HG03196 (cell line): ENCODE data around the gene CAPN15.
"Not testable (repeated sequence)": the region's sequence is repeated elsewhere in the genome, so short reads cannot be mapped to it uniquely, and the experiment has no call there.

ENCODE experiments used
- ATAC-seq: cut with Tn5 transposase; IDR thresholded peaks from one replicate; pipeline ENCODE4 v1.9.1; 2021; ENCODE audit not compliant: unreplicated experiment

Gene CAPN15

DNA sequence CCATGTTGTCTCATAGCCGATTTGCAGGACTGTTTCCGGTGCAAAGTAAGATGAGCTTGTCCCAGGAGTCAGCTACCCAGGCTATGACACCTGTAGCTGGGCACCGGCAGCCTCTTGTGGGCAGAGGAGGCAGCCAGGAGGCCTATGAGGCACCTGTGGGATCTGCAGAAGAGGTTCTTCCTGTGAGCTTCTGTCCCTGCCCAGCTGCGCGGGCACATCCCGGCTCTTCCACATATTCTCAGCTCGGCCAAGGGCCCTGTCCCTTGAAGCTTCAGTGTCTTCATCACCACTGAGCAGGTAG lies 21.3 kb upstream of the CAPN15 start:
- no peak for ATAC-seq

DNA sequence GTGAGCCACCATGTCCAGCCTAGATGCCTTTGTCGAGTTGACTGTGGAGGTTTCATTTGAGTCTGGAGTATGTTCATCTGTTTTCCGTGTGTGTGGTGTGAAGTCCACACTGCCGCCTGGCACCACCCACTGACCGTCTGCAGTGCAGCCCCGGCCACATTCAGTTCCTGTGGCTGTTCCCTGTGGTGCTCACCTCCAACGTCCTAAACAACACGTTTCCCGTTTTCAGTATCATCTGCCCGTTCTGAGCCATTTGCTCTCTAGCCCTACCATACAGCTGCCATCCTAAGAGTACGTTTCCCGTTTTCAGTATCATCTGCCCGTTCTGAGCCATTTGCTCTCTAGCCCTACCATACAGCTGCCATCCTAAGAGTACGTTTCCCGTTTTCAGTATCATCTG lies 20.0 kb upstream of the CAPN15 start:
- ATAC-seq = not testable (repeated sequence)

GRCh38 chr16:507996-508395 lies 19.5 kb upstream of the CAPN15 start:
- ATAC-seq = no peak

DNA sequence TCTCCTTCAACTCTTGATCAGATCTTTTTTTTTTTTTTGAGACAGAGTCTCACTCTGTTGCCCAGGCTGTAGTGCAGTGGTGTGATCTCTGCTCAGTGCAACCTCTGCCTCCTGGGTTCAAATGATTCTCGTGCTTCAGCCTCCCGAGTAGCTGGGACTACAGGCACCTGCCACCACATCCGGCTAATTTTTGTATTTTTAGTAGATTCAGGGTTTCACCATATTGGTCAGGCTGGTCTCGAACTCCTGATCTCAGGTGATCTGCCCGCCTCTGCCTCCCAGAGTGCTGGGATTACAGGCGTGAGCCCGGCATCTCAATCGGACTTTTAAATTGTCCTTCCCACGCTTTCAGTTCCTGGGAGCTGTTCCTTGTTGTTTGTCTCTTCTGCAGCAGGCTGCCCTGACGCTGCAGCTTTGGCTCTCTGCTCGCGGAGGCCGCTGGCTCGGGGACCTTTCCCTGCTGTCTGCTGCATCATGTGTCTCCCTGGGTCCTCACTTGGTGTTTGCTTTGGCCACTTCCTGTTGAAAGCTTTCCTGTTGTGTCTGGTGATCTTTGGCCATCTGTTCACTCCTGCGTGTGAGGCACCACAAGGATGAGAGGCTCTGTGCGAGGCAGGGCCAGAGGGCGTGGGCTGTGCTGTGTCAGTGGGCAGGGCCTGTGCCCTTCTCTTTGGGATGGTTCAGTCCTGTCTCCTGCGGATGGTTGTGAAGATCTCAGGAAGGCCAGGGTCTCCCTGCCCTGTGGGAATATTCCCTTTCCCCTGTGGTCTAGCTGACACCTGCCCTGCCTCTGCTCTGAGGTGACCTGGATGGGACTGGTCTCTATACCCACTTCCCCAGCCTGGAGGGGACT lies 18.4 kb upstream of the CAPN15 start:
- no peak for ATAC-seq

DNA sequence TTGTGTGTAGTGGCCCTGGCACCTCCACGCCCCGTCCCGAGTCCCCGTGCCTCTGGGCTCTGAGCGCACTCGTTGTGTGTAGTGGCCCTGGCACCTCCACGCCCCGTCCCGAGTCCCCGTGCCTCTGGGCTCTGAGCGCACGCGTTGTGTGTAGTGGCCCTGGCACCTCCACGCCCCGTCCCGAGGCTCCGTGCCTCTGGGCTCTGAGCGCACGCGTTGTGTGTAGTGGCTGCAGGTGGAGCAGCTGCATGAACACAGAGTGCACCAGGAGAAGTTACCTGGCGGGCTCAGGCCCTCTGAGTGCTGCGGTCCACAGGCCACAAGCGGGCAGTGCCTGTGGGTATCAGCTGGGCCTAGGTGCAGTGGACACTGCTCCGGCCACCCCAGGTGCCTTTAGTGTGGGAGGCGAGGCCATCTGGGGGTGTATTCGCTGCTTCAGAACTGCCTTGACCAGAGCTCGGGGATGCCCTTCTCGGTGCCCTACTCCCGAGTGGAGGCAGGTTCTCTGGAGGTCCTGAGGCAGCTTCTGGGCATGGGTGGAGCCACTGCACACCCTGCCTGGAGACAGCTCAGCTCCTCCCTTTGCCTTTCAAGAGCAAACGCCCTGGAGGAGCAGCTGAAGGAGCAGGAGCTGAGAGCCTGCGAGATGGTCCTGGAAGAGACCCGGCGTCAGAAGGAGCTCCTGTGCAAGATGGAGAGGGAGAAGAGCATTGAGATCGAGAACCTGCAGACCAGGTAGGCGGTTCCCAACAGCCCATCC lies 17.3 kb upstream of the CAPN15 start:
- no peak for ATAC-seq

DNA sequence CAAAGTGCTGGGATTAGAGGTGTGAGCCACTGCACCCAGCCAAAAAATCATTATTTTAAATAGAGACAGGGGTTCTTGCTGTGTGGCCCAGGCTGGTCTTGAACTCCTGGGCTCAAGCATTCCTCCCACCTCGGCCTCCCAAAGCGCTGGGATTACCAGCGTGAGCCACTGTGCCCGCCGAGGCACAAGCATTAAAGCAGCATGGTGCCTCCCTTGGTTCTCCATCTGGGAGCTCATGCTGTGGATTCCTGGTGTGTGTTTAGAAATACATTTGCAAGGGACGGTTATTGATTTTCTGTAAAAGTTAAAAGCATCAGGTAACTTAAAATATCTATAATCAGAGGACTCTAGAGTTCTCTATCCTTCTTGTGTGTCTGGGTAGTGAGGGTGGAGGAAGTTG lies 14.7 kb upstream of the CAPN15 start:
- ATAC-seq = no peak

- ATAC-seq = no peak
Measured at GRCh38 chr16:513950-514349, 13.6 kb upstream of the CAPN15 start.

- ATAC-seq = no peak
Measured at GRCh38 chr16:515175-515938, 12.2 kb upstream of the CAPN15 start.

GRCh38 chr16:515939-516226 lies 11.6 kb upstream of the CAPN15 start:
- no peak for ATAC-seq

- no peak for ATAC-seq
Measured at GRCh38 chr16:516301-516700, 11.2 kb upstream of the CAPN15 start.

DNA sequence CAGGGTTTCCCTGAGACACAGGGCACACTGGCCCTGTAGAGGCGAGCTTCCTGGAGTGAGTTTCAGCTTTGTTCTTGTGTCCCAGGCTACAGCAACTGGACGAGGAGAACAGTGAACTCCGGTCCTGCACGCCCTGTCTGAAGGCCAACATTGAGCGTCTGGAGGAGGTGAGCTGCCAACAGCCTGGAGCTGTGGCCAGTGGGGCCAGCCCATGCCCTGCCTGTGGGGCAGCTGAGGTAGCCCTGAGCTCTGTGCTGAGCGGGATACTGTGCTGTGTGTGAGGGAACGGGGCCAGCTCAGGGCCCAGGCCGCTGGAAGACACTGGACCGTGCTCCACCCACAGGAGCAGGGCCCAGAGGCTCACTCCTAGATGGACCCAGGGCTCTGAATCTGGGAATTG lies 8.7 kb upstream of the CAPN15 start:
- no peak for ATAC-seq

DNA sequence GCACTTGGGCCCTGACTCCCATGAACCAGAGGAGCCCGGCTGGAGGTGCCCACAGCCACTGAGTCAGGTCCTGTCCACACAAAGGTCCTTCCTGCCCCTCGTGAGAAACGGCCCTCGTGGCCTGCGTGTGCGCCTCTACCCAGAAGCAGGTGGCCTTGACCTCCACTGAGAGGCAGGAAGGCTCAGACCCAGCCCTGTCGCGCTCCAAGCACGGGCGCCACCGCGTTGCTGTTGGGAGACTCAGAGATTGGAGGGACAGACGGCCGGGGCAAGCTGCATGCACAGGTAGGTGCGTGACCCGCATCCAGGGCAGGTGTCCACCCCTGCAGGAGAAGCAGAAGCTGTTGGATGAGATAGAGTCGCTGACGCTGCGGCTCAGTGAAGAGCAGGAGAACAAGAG lies 8.1 kb upstream of the CAPN15 start:
- ATAC-seq = no peak

DNA sequence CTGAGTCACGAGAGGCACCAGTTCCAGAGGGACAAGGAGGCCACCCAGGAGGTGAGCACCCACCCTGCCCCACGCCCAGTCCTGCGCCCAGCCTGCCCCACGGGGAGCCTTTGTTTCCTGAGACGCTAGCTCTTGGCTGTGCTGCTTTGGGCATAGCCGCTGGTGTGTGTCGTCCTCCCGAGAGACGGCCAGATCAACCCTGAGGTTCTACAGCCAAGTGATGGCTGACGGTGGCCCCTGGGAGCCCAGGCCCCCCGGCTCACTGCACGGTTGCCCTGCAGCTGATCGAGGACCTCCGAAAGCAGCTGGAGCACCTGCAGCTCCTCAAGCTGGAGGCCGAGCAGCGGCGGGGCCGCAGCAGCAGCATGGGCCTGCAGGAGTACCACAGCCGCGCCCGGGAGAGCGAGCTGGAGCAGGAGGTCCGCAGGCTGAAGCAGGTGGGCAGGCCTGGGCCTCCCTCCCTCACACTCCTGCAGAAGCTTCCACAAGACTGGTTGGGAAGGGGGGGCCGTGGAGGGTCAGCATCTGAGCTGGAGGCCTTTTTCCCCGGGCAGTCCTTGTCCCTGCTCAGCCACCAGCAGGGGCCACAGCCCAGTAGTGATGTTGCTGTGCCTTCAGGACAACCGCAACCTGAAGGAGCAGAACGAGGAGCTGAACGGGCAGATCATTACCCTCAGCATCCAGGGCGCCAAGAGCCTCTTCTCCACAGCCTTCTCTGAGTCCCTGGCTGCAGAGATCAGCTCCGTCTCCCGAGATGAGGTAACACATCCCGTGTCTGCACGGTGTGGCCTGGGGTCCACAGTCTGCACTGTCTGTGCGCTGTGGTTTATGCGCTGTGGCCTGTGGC lies 7.4 kb upstream of the CAPN15 start:
- no peak for ATAC-seq

- ATAC-seq = no peak
Measured at GRCh38 chr16:520847-521246, 6.7 kb upstream of the CAPN15 start.

DNA sequence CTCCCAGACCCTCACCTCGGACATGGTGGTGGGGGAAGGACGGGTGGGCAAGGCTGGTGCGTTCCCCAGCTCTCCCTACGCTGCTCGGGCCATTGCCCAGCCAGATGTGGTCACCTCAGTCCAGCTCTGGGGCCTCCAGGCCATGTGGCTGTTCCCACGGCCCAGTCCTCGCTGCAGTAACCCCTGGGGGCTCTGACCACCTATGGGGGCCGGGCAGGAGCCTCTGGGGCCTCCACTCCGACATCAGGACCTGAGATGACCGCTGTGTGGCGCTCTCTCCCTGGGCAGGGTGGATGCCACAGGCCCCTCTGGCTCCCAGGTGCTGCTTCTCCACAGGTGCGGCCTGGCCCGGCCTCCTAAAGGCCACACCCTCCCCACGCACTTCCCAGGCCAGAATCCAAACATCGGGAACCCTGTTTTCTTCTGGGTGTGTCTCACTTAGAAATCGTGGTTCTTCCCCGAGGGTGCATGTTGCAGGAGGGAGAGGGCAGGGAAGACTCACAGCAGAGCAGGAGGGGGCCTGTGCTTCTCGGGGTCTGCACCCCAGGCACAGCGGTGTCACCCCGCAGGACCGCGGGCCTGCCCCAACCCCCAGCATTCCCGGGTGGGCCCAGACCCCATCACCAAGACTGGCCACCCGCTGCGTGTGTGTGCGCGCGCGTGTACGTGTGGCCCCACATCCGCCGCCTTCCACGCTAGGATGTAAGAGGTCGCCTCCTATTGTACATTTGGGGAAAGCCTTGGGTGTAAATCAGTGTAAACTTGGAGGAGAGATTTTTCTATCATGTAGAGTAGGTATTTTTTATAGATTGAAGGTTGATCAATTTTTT lies 5.9 kb upstream of the CAPN15 start:
- no peak for ATAC-seq

DNA sequence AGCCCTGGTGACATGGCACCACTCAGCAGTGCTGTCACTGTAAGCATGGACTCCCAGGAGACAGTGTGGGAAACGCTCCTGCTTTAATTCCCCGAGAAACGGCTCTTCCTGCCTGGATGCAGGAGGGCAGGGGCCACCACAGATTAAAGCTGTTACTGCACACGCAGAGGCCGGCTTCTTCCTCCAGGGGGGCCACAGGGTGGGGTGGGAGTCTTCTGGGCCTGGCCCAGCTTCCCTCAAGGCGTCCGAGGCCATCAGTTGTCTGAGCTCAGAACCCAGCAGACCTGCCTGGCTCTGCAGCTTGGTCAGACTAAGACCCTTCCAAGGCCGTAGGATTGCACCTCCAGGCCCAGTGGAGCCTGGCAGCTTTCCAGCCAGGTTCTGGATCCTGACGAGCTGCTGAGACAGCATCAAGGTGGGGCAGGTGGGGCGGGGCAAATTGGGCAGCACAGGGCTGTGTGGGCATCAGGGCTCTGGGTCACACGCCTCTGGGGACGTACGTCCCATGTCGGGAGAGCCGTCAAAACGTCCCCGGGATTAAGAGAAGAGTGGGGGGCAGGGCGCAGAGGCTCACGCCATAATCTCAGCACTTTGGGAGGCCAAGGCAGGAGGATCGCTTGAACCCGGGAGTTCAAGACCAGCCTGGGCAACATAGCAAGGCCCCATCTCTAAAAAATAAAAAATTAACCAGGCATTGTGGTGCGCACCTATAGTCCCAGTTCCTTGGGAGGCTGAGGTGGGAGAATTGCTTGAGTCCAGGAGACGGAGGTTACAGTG lies 5.0 kb upstream of the CAPN15 start:
- no peak for ATAC-seq

DNA sequence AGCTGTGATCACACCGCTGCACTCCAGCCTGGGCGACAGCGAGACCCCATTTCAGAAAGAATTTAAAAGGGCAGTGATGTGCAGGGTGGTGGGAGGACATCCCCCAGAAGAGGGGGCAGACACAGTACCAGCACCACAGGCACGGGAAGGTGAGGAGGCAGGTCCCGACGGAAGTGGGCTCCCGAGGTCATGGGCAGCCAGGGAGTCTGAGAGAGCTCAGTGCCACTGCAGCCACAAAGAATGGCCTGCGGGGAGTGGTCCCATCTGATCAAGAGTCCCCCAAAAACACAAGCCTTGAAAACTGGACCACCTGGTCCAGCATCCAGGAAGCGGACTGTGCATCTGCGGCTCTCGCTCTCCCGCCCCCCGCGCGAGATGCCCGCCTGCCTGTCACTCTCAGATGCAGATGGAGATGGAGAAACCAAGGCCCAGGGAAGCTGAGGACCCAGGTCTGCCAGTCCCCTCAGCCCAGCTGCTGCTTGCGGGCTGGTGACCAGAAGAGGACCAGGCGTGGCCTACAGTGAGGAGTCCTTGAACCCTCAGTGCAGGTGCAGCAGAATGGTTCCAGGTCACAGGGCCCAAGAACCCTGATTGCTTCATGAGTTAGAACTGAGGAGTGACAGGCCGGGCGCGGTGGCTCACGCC lies 4.3 kb upstream of the CAPN15 start:
- ATAC-seq = no peak

DNA sequence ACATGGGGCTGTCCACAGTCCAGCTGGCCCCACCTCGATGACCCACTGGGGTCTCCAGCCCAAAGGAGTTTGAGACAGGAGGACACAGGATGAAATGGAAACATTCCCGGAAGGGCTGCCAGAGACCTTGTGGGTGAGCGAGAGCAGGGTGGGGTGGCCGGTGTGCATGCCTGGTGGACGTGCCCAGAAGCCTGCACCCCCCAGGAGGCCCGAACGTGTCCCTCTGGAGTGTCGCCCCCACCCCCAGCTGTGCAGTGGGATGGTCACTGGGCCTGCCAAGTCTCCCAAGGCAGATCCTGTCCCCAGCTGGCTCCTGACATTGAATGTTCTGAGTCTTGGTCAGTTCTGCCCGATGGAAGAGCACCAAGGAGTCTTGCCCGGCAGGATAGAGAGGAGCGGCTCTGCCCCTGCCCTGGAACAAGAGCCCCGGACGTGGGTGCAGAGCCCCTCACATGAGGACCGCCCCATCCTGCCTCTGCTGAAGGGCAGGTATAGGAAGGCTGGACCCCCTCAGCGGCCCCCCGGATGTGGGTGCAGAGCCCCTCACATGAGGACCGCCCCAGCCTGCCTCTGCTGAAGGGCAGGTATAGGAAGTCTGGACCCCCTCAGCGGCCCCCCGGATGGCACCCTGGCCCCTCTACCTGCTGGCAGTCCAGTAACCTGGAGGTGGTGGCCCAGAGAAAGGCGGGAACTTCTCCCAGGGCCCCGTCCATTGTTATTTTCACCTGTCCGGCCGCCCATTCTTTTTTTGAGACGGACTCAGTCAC lies 3.1 kb upstream of the CAPN15 start:
- ATAC-seq = no peak
